HepG2 (cell line): Measurements from ENCODE around the gene MOV10L1. TPM values are rescaled to one million over a fixed set of nuclear protein-coding genes. Genes with fewer than 3 reads are reported as not detected.

ENCODE experiments used
- ARID4A ChIP-seq: sonication (generic); formaldehyde crosslinking; IDR thresholded peaks from 2 replicates; pipeline ENCODE4 v1.5.0; 2020; ENCODE audit warnings: mild to moderate bottlenecking, missing genetic modification reagents, borderline replicate concordance
- CENPBD1 ChIP-seq: sonication (generic); formaldehyde crosslinking; IDR thresholded peaks from 2 replicates; pipeline ENCODE4 v1.8.0; 2022; ENCODE audit warnings: missing genetic modification reagents, low read depth, mild to moderate bottlenecking, borderline replicate concordance
- KLF16 ChIP-seq, 2 experiments: sonication (generic) in 1 of 2; formaldehyde crosslinking in 1 of 2; IDR thresholded peaks; 2 replicates each; pipeline versions ENCODE4 v1.6.1 to v1.8.0; 2016 to 2023; ENCODE audit warnings: missing genetic modification reagents in 2 of 2, missing compliant biosample characterization in 1 of 2
- MXI1 ChIP-seq: IDR thresholded peaks from 3 replicates; pipeline ENCODE4 v1.6.1; 2012; ENCODE audit warnings: low read depth, low read length, inconsistent platforms, borderline replicate concordance
- NCOA2 ChIP-seq: sonication (generic); formaldehyde crosslinking; IDR thresholded peaks from 2 replicates; pipeline ENCODE4 v1.8.0; 2022; ENCODE audit warnings: inconsistent platforms
- RFX5 ChIP-seq: IDR thresholded peaks from 2 replicates; pipeline ENCODE4 v1.6.1; 2011; ENCODE audit warnings: low read depth, low read length, improper control_type of control experiment
- RFXAP ChIP-seq: sonication (generic); formaldehyde crosslinking; IDR thresholded peaks from 2 replicates; pipeline ENCODE4 v1.4.0; 2020; ENCODE audit warnings: missing genetic modification reagents, borderline replicate concordance
- SETDB1 ChIP-seq: sonication (generic); formaldehyde crosslinking; IDR thresholded peaks from 2 replicates; pipeline ENCODE4 v1.5.1; 2020; ENCODE audit warnings: missing genetic modification reagents, mild to moderate bottlenecking, borderline replicate concordance
- SIN3B ChIP-seq: fragments of 150-350 bp; IDR thresholded peaks from 2 replicates; pipeline ENCODE4 v1.6.1; 2014; ENCODE audit warnings: low read length
- SP5 ChIP-seq: IDR thresholded peaks from 2 replicates; pipeline ENCODE4 v1.6.1; 2016; ENCODE audit warnings: low read depth, borderline replicate concordance
- SUZ12 ChIP-seq: fragments of 150-350 bp; IDR thresholded peaks from 2 replicates; pipeline ENCODE4 v1.6.1; 2014; ENCODE audit warnings: low read depth, low read length
- TMF1 ChIP-seq: sonication (generic); formaldehyde crosslinking; IDR thresholded peaks from 2 replicates; pipeline ENCODE4 v1.8.1; 2022; ENCODE audit warnings: low read depth, missing genetic modification reagents
- ZFP62 ChIP-seq: sonication (generic); formaldehyde crosslinking; IDR thresholded peaks from 2 replicates; pipeline ENCODE4 v1.4.0; 2020; ENCODE audit warnings: missing genetic modification reagents
- ZFP91 ChIP-seq: sonication (generic); formaldehyde crosslinking; IDR thresholded peaks from 2 replicates; pipeline ENCODE4 v1.9.0; 2022; ENCODE audit warnings: missing genetic modification reagents, mild to moderate bottlenecking, borderline replicate concordance
- ZNF207 ChIP-seq: fragments of 450-650 bp; IDR thresholded peaks from 2 replicates; pipeline ENCODE4 v1.6.1; 2016; ENCODE audit warnings: antibody characterized with exemption, borderline replicate concordance
- ZNF264 ChIP-seq: sonication (generic); formaldehyde crosslinking; IDR thresholded peaks from 2 replicates; pipeline ENCODE4 v1.4.0; 2020; ENCODE audit warnings: missing genetic modification reagents
- ZNF451 ChIP-seq: sonication (generic); formaldehyde crosslinking; IDR thresholded peaks from 2 replicates; pipeline ENCODE4 v1.5.0; 2020; ENCODE audit warnings: mild to moderate bottlenecking, missing genetic modification reagents
- ZNF501 ChIP-seq: sonication (generic); formaldehyde crosslinking; IDR thresholded peaks from 2 replicates; pipeline ENCODE4 v1.5.1; 2020; ENCODE audit warnings: mild to moderate bottlenecking, moderate library complexity, missing genetic modification reagents
- ZNF543 ChIP-seq: sonication (generic); formaldehyde crosslinking; IDR thresholded peaks from 2 replicates; pipeline ENCODE4 v1.4.0; 2020; ENCODE audit warnings: mild to moderate bottlenecking, missing genetic modification reagents
- ZNF644 ChIP-seq: IDR thresholded peaks from 2 replicates; pipeline ENCODE4 v1.6.1; 2016; ENCODE audit warnings: low read depth
- ZNF703 ChIP-seq: sonication (generic); formaldehyde crosslinking; IDR thresholded peaks from 2 replicates; pipeline ENCODE4 v1.5.1; 2020; ENCODE audit warnings: missing genetic modification reagents, mild to moderate bottlenecking, moderate library complexity, borderline replicate concordance
- ZNF800 ChIP-seq: sonication (generic); formaldehyde crosslinking; IDR thresholded peaks from 2 replicates; pipeline ENCODE4 v1.4.0; 2020; ENCODE audit warnings: missing genetic modification reagents
- polyA plus RNA-seq, 8 experiments: library from polyadenylated mRNA; depleted of rRNA in 3 of 8; stranded (reverse) in 7 of 8; unstranded in 1 of 8; fragments of >200 nt; fragmentation: Illumina TruSeq in 4 of 8; extraction: Trizol in 4 of 8; gene quantifications; 2 replicates each; pipeline versions ENCODE4 v1.2.1 to v1.2.3, GENCODE V29; 2011 to 2016; ENCODE audit warnings: low read depth in 4 of 8, missing spikeins in 1 of 8, mixed read lengths in 1 of 8; ENCODE audit not compliant: insufficient read depth in 1 of 8
- total RNA-seq, 5 experiments: library from RNA; depleted of rRNA; stranded (reverse); fragments of >200 nt; fragmentation: Illumina TruSeq; extraction: Trizol; gene quantifications; 2 replicates each; pipeline ENCODE4 v1.2.3, GENCODE V29; 2016; ENCODE audit warnings: low read depth in 1 of 5

MOV10L1 gene
- total and polyA plus RNA-seq, 2 of the 13 experiments (the other 11 are each of a cell fraction or from before 2014, with no cell fraction given) = 0.11 to 0.12 TPM

GRCh38 chr22:50146439-50147238, 56.8 kb downstream of the MOV10L1 start (continued):
- no peak for TF ChIP-seq CENPBD1 (CRISPR knock-in tag)
- peak in 1 of 2 experiments; percentile 44; a peak in 1 of 4 replicates for TF ChIP-seq KLF16 (CRISPR knock-in tag; IDR thresholded peaks at IDR 0.05)
- TF ChIP-seq NCOA2 (CRISPR knock-in tag) = no peak
- 0 out of 2 replicates have a peak, but pooled peaks have one; percentile 3 for TF ChIP-seq SP5 (CRISPR knock-in tag)
- TF ChIP-seq ZNF501 (CRISPR knock-in tag) = no peak
- TF ChIP-seq RFXAP (CRISPR knock-in tag) = no peak
- TF ChIP-seq ZNF451 = no peak
- 0 out of 2 replicates have a peak, but pooled peaks have one; percentile 25 for TF ChIP-seq TMF1
- no peak for TF ChIP-seq ZNF207
- no peak for TF ChIP-seq RFX5
- TF ChIP-seq ZFP91 (CRISPR knock-in tag) = peak; percentile 61; the same call in 1 of the 2 replicates
- TF ChIP-seq ZNF543 (CRISPR knock-in tag) = peak; percentile 52; the same call in 1 of the 2 replicates
- TF ChIP-seq ZNF644 = no peak
- TF ChIP-seq ZNF800 (CRISPR knock-in tag) = peak; percentile 59; the same call in 1 of the 2 replicates
- TF ChIP-seq ZNF264 (CRISPR knock-in tag) = no peak
- TF ChIP-seq SIN3B = no peak
- 0 out of 3 replicates have a peak, but pooled peaks have one; percentile 21 for TF ChIP-seq MXI1
- TF ChIP-seq ZFP62 (CRISPR knock-in tag) = no peak
- TF ChIP-seq ZNF703 (CRISPR knock-in tag) = no peak
- TF ChIP-seq ARID4A = peak; percentile 73
- no peak for TF ChIP-seq SUZ12
- no peak for TF ChIP-seq SETDB1 (CRISPR knock-in tag)
